ENCODE data around the gene MDN1. TPM values are rescaled to one million over a fixed set of nuclear protein-coding genes. Genes with fewer than 3 reads are reported as not detected.
"Not testable (repeated sequence)": the region's sequence is repeated elsewhere in the genome, so short reads cannot be mapped to it uniquely, and the experiment has no call there.

The MDN1 gene
- total RNA-seq, 1 donor from 2014 or later, result 61.7 TPM

DNA sequence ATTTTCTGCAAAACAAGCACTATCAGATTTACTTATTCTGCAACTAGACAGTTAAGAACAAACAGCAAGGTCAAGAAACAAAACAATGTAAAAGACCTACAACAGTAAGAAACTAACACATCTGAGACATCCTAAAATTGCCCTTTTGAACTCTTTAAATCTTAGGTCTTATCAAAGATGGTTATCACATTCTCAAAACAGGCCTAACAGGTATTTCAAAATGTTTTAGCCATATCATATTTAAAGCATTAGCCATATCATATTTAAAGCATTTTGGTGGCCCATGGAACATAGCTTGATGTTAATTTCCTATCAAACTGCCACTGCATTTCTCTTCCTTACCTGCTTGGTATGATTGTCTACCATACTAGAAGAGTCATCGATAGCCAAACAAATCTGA is 169.9 kb downstream of the MDN1 start:
- Mint-ChIP-seq H3K4me3 (ENCODE audit: low read depth) (no peak overlapping the region), H3K9me3 (no peaks in the 10 kb centered on the region), H3K27me3 (ENCODE audit: low read depth) (no peaks in the 10 kb centered on the region), H3K4me1 (ENCODE audit: low read depth) (peaks cover 8% of the 10 kb centered on the region), H3K36me3 (ENCODE audit: low read depth) (peaks cover 72% of the 10 kb centered on the region), H3K27ac (no peak overlapping the region)
- no peak for DNase-seq (ENCODE audit: low spot score)
- intact Hi-C loops (cut with micrococcal nuclease), result no loop called here

DNA sequence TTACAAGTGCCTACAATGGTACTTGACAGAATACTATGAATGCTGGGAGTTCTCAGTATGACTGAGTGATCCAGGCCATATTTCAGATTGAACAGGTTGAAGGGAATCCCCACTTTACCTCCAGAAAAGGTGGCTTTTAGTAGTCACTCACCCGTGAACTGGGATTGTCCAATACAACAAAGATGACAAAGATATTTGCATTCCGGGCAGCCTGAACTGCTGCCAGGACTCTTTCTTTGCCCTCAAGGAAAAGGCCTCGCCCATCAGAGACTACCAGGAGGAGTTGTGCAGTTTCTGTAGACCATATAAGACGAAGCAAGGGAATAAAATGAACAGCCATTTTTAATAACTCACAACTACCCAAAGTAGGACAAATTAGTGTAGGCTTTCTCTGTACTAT is 174.7 kb downstream of the MDN1 start:
- Mint-ChIP-seq H3K4me3 (ENCODE audit: low read depth) (no peak overlapping the region), H3K27ac (no peak overlapping the region), H3K27me3 (ENCODE audit: low read depth) (no peaks in the 10 kb centered on the region), H3K36me3 (ENCODE audit: low read depth) (peaks cover 67% of the 10 kb centered on the region), H3K4me1 (ENCODE audit: low read depth) (peaks cover 6% of the 10 kb centered on the region), H3K9me3 (no peaks in the 10 kb centered on the region)
- intact Hi-C loops (cut with micrococcal nuclease), result no loop called here
- DNase-seq (ENCODE audit: low spot score), result no peak

DNA sequence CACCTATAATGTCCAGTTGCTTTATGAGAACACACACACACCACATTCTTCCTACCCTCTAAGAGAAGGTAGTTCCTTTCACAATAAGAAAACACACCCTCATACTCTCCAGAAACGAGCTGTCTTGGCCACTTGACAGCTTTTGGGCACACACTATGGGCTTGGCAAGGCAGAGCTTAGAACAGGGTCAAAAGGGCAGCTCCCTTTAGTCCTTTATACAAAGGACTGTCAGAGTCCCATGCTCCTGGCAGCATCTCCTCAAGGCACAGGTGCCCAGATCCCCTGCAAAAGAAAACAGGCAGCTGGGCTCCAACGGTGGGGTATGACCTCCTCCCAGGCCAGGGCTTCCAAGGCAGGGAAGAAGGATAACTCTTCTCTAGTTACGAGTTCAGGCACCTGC is 176.2 kb downstream of the MDN1 start:
- no peak for DNase-seq (ENCODE audit: low spot score)
- Mint-ChIP-seq H3K27ac (no peak overlapping the region), H3K36me3 (ENCODE audit: low read depth) (peaks cover 61% of the 10 kb centered on the region), H3K4me1 (ENCODE audit: low read depth) (peaks cover 13% of the 10 kb centered on the region), H3K9me3 (no peaks in the 10 kb centered on the region), H3K27me3 (ENCODE audit: low read depth) (no peaks in the 10 kb centered on the region), H3K4me3 (ENCODE audit: low read depth) (no peak overlapping the region)
- intact Hi-C loops (cut with micrococcal nuclease), result no loop called here

DNA sequence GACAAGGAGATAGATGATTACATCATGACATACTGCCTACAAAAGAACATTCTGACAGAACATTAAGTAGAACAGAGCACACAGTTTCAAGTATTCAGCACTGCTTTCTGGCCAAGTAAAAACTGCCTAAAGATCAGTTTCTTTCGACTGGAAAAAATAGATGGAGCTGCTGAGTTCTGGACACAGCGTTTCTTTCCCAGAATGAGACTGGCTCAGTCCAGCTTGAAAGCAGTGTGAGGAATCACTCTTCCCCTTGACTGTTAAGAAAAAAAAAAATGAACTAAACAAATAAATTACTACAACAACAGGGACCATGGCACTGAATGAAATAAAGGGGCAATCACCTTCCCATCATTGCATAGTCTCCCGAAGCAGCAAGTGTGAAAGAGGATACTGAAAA is 176.6 kb downstream of the MDN1 start:
- intact Hi-C loops (cut with micrococcal nuclease), result no loop called here
- Mint-ChIP-seq H3K27ac (no peak overlapping the region), H3K4me1 (ENCODE audit: low read depth) (peaks cover 13% of the 10 kb centered on the region), H3K4me3 (ENCODE audit: low read depth) (no peak overlapping the region), H3K27me3 (ENCODE audit: low read depth) (no peaks in the 10 kb centered on the region), H3K36me3 (ENCODE audit: low read depth) (peaks cover 59% of the 10 kb centered on the region), H3K9me3 (no peaks in the 10 kb centered on the region)
- DNase-seq (ENCODE audit: low spot score), result no peak

DNA sequence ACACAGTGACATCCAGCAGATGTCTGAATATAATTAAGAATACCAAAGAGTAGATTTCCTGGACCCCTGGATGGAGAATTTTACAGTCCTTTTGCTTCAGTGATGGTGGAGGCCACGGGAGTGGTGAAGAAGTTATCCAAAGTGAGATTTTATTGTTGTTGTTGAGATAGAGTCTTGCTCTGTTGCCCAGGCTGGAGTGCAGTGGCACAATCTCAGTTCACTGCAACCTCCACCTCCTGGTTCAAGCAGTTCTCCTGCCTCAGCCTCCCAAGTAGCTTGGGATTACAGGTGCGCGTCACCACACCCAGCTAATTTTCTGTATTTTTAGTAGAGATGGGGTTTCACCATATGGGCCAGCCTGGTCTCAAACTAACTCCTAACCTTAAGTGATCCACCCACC is 178.0 kb downstream of the MDN1 start:
- H3K9me3 Mint-ChIP-seq; DNase-seq (ENCODE audit: low spot score); H3K27me3 Mint-ChIP-seq (ENCODE audit: low read depth); H3K4me3 Mint-ChIP-seq (ENCODE audit: low read depth); intact Hi-C loops (cut with micrococcal nuclease); H3K27ac Mint-ChIP-seq: not testable (repeated sequence)
- peaks cover 57% of the 10 kb centered on the region for H3K36me3 Mint-ChIP-seq (ENCODE audit: low read depth)
- peaks cover 15% of the 10 kb centered on the region for H3K4me1 Mint-ChIP-seq (ENCODE audit: low read depth)

DNA sequence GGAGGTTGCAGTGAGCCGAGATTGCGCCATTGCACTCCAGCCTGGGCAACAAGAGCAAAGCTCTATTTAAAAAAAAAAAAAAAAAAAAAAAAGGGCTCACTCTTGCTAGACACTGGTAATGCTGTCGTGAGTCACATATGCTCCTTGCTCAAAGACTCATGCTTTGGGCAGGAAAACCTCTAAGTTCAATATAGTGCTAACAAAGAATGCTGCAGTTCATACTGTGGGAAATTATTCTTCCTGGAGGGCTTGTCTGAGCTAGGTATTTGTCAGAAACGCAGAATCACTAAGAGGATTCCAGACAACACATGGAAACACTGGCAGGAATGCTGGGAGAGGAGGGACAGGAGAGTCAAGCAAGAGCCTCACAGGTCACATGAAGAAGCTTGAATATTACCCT is 178.8 kb downstream of the MDN1 start:
- H3K4me1 Mint-ChIP-seq (ENCODE audit: low read depth), result peaks cover 15% of the 10 kb centered on the region
- H3K9me3 Mint-ChIP-seq, result no peaks in the 10 kb centered on the region
- H3K36me3 Mint-ChIP-seq (ENCODE audit: low read depth), result peaks cover 58% of the 10 kb centered on the region
- no peaks in the 10 kb centered on the region for H3K27me3 Mint-ChIP-seq (ENCODE audit: low read depth)
- intact Hi-C loops (cut with micrococcal nuclease), result no loop called here
- no peak overlapping the region for H3K4me3 Mint-ChIP-seq (ENCODE audit: low read depth)
- no peak overlapping the region for H3K27ac Mint-ChIP-seq
- no peak for DNase-seq (ENCODE audit: low spot score)

DNA sequence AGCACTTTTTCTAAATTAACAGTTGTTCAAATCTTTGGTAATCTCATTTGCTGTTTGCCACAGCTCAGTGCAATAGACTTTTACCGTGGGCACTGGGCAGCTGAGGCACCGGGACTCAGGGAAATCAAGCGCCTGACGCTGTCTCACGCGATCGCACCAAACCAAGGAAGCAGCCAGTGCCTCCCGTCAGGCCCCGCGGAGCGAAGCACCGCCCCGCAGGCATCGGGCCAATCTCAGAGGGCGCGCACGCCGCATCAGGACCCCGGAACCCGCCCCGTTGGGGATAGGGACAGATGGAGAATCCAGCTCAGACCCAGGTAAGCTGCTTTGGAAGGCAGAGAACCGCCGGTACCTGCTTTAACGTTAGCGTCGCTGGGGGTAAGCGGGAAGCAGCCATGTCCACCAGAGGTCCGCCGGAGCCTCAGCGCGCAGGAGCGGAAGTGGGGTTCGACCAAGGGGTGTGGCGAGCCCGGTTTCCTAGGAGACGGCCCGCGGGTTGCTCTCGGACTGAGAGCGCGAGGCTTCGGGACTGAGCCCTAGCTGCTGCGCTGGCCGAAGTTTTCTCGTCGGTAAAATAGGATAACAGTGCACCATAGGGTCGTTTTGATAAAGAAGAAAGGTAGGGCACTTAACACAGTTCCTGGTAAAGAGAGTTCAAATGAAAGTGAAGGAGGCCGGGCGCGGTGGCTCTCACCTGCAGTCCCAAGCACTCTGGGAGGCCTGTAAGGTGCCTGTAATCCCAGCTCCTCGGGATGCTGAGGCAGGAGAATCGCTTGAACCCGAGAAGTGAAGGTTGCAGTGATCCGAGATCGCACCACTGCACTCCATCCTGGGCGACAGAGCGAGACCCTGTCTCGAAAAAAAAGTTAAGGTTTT is 181.0 kb downstream of the MDN1 start, which contains the start of gene LYRM2:
LYRM2 (minus strand) TSS at position 428 of the 876 bp plus-strand sequence; CDS start at position 397, 31 bp downstream.
- Mint-ChIP-seq H3K36me3 (ENCODE audit: low read depth) (peaks cover 58% of the 10 kb centered on the region), H3K4me3 (ENCODE audit: low read depth) (peak within 1 kb of the TSS; percentile 84), H3K4me1 (ENCODE audit: low read depth) (peaks cover 16% of the 10 kb centered on the region), H3K27ac (peak within 1 kb of the TSS; percentile 94), H3K9me3 (no peaks in the 10 kb centered on the region), H3K27me3 (ENCODE audit: low read depth) (no peaks in the 10 kb centered on the region)
- intact Hi-C loops (cut with micrococcal nuclease), result loop anchor here (1.0 to 10.0 kb wide), 7 partner anchors 205 to 949 kb away; partner anchors contain the start of genes ANKRD6, MAP3K7, PNRC1 and RNGTT
- DNase-seq (ENCODE audit: low spot score), result peak; percentile 89

DNA sequence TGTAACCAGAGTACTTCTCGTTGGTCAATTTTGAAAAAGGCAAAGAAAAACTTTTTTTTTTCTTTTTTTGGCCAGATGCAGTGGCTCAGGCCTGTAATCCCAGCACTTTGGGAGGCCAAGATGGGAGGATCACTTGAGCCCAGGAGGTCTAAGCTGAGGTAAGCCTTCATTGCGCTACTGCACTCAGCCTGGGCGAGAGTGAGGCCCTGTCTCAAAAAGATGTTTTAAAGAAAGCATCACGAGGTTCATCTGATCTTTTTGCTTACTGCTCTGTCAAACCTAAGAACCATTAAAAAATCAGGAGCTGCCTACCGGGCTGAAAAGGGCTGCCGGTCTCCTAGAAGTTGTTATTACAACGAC is 181.7 kb downstream of the MDN1 start:
- H3K4me3 Mint-ChIP-seq (ENCODE audit: low read depth), result peak overlapping the region; percentile 84
- no peaks in the 10 kb centered on the region for H3K27me3 Mint-ChIP-seq (ENCODE audit: low read depth)
- no peak for DNase-seq (ENCODE audit: low spot score)
- H3K36me3 Mint-ChIP-seq (ENCODE audit: low read depth), result peaks cover 52% of the 10 kb centered on the region
- no peaks in the 10 kb centered on the region for H3K9me3 Mint-ChIP-seq
- peaks cover 16% of the 10 kb centered on the region for H3K4me1 Mint-ChIP-seq (ENCODE audit: low read depth)
- intact Hi-C loops (cut with micrococcal nuclease), result loop anchor here (1.0 to 10.0 kb wide), 7 partner anchors 205 to 949 kb away; partner anchors contain the start of genes ANKRD6, MAP3K7, PNRC1 and RNGTT
- H3K27ac Mint-ChIP-seq, result peak overlapping the region; percentile 94

DNA sequence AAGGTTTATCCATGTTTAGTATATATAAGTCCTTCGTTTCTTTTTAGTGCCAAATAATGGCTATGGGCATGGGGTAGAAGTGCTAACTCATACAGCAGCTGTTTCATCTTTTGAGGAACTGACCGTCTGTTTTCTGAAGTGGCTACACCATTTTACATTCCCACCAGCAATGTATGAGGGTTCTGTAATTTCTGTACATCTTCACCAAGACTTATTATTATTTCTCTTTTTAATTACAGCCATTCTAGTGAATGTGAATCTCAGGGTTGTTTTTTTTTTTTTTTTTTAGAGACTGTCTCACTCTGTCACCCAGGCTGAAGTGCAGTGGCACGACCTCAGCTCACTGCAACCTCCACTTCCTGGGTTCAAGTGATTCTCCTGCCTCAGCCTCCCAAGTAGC is 183.2 kb downstream of the MDN1 start:
- H3K4me1 Mint-ChIP-seq (ENCODE audit: low read depth), result peaks cover 16% of the 10 kb centered on the region
- H3K27me3 Mint-ChIP-seq (ENCODE audit: low read depth); H3K27ac Mint-ChIP-seq; DNase-seq (ENCODE audit: low spot score); H3K4me3 Mint-ChIP-seq (ENCODE audit: low read depth); H3K9me3 Mint-ChIP-seq: not testable (repeated sequence)
- H3K36me3 Mint-ChIP-seq (ENCODE audit: low read depth), result peaks cover 41% of the 10 kb centered on the region
- intact Hi-C loops (cut with micrococcal nuclease), result loop anchor here (10.0 kb wide), 1 partner anchor 282 kb away; the partner anchor contains the start of gene UBE2J1

DNA sequence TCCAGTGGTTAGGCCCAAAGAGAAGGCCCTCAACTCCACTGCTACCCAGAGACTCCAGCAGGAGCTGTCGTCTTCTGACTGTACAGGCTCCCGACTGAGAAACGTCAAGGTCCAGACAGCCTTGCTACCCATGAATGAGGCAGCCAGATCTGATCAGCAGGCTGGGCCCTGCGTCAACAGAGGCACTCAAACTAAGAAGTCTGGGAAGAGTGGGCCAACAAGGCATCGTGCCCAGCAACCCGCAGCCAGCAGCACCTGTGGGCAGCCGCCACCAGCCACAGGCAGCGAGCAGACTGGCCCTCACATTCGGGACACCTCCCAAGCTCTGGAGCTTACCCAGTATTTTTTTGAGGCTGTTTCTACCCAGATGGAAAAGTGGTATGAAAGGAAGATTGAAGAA is 189.1 kb downstream of the MDN1 start:
- no peaks in the 10 kb centered on the region for H3K27me3 Mint-ChIP-seq (ENCODE audit: low read depth)
- no peak for DNase-seq (ENCODE audit: low spot score)
- intact Hi-C loops (cut with micrococcal nuclease), result loop anchor here (10.0 kb wide), 1 partner anchor 276 kb away; the partner anchor contains the start of gene UBE2J1

DNA sequence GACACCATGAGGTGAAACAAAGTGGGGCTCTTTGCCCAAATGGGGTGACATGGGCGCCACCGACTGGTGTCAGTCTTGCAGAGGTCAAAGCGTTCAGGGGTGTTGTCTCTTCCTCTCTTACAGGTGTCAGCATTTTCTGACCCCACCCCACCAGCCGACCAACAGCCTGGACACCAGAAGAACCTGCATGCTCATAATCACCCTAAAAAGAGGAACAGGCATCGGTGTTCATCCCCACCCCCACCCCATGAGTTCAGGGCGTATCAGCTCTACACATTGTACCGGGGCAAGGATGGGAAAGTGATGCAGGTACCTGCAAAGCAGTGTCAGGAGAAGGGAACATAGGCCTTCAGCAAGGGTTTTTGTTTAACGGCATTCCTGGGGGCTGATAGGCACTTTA is 195.8 kb downstream of the MDN1 start:
- Mint-ChIP-seq H3K27me3 (ENCODE audit: low read depth) (no peaks in the 10 kb centered on the region), H3K27ac (no peak overlapping the region), H3K4me3 (ENCODE audit: low read depth) (no peak overlapping the region), H3K4me1 (ENCODE audit: low read depth) (no peaks in the 10 kb centered on the region), H3K9me3 (no peaks in the 10 kb centered on the region), H3K36me3 (ENCODE audit: low read depth) (no peaks in the 10 kb centered on the region)
- intact Hi-C loops (cut with micrococcal nuclease), result no loop called here
- DNase-seq (ENCODE audit: low spot score), result no peak

More for the DNA sequence above, 189.1 kb downstream of the MDN1 start:
- H3K4me3 Mint-ChIP-seq (ENCODE audit: low read depth), result no peak overlapping the region
- H3K4me1 Mint-ChIP-seq (ENCODE audit: low read depth), result peaks cover 2% of the 10 kb centered on the region
- no peak overlapping the region for H3K27ac Mint-ChIP-seq
- H3K36me3 Mint-ChIP-seq (ENCODE audit: low read depth), result peaks cover 10% of the 10 kb centered on the region
- H3K9me3 Mint-ChIP-seq, result no peaks in the 10 kb centered on the region

DNA sequence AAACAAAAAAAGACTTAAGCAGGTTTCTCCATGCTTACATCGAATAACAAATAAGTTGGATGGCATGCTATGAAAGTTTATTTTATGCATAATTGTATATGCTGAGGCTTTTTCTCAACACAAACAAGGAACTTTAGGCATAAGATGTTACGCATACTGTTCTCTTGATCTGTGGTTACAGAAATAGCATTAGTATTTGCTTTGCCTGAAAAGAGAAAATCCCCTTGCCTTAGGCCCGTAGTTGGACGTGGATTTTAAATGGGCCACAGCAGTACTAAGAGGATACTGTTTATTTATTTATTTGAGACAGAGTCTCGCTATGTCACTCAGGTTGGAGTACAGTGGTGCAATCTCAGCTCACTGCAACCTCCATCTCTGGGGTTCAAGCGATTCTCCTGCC is 200.0 kb downstream of the MDN1 start:
- intact Hi-C loops (cut with micrococcal nuclease), result no loop called here
- Mint-ChIP-seq H3K27me3 (ENCODE audit: low read depth) (no peaks in the 10 kb centered on the region), H3K27ac (no peak overlapping the region), H3K9me3 (no peaks in the 10 kb centered on the region), H3K4me3 (ENCODE audit: low read depth) (no peak overlapping the region), H3K4me1 (ENCODE audit: low read depth) (no peaks in the 10 kb centered on the region), H3K36me3 (ENCODE audit: low read depth) (no peaks in the 10 kb centered on the region)
- no peak for DNase-seq (ENCODE audit: low spot score)

DNA sequence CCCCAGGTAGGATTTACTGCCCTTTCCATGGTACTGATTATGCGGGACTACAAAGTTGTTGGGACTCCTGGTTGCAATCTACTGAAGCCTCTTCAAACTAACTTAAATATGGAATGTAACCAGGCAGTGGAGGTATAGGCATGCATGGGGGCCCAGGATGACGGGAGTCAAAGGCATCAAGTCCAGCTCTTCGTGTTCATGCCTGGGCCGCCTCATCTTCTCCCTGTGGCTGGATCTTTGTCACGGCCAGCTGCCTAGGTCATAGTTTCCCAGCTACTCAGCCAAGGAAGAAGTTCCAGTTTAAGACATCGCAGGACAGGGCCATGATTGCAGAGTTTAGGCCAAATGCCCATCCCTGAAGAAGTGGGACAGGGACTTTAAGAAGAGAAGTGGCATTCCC is 201.6 kb downstream of the MDN1 start:
- intact Hi-C loops (cut with micrococcal nuclease), result no loop called here
- DNase-seq (ENCODE audit: low spot score), result no peak
- no peaks in the 10 kb centered on the region for H3K27me3 Mint-ChIP-seq (ENCODE audit: low read depth)
- no peaks in the 10 kb centered on the region for H3K4me1 Mint-ChIP-seq (ENCODE audit: low read depth)
- H3K27ac Mint-ChIP-seq, result no peak overlapping the region
- H3K36me3 Mint-ChIP-seq (ENCODE audit: low read depth), result no peaks in the 10 kb centered on the region
- H3K9me3 Mint-ChIP-seq, result no peaks in the 10 kb centered on the region
- H3K4me3 Mint-ChIP-seq (ENCODE audit: low read depth), result no peak overlapping the region

Data from activated T-helper 2 cell treated with anti-CD3 and anti-CD28 coated beads, Interferon-gamma antibody, Interleukin-2, Interleukin-4, amounts not matched to agents 10 μg/mL and 5 μg/mL and 100 μg/mL, durations not matched to agents 14 hours and 24 hours and 36 hours (primary cell).